Measurements from ENCODE around the gene RDX. TPM values are rescaled to one million over a fixed set of nuclear protein-coding genes. Genes with fewer than 3 reads are reported as not detected.

Gene RDX
- total and polyA plus RNA-seq, 2 donors (not counting 1 experiment from before 2014, with no cell fraction given) = 52.7 to 93.1 TPM

DNA sequence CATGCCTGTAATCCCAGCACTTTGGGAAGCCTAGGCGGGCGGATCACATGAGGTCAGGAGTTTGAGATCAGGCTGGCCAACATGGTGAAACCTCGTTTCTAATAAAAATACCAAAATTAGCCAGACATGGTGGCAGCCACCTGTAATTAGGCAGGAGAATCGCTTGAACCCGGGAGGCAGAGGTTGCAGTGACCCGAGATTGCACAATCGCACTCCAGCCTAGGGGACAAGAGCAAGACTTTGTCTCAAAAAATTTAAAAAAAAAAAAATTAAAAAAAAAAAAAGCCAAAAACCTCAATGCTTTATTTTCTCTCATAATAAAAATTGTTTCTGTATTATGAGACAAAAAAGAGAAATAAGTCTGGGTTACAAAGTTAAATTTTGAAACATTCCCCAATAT, 54.2 kb downstream of the RDX start:
- H3K27ac ChIP-seq (ENCODE audit: insufficient read depth, low read length) = no peak overlapping the region
- H3K27me3 ChIP-seq (ENCODE audit: control insufficient read depth, insufficient read depth, low read length) = no peaks in the 10 kb centered on the region
- TF ChIP-seq CTCF (conservative IDR thresholded peaks at IDR 0.05 in 1 of 2, IDR thresholded peaks at IDR 0.05 in 1 of 2; ENCODE audit: low read depth in 1 of 2, low read length in 2 of 2) = no peak
- H3K9ac ChIP-seq (ENCODE audit: insufficient read depth, low read length) = no peak overlapping the region
- no peaks in the 10 kb centered on the region for H3K79me2 ChIP-seq (ENCODE audit: control insufficient read depth, insufficient read depth, low read length)
- H2AFZ ChIP-seq (ENCODE audit: low read length) = no peak overlapping the region
- H3K36me3 ChIP-seq (ENCODE audit: control insufficient read depth, insufficient read depth, low read length) = peaks cover 2% of the 10 kb centered on the region
- H4K20me1 ChIP-seq (ENCODE audit: control insufficient read depth, extremely low read depth, insufficient read depth, low read length) = no peaks in the 10 kb centered on the region
- H3K4me2 ChIP-seq (ENCODE audit: extremely low read depth, insufficient read depth, low read length) = no peak overlapping the region
- H3K4me1 ChIP-seq (ENCODE audit: control insufficient read depth, extremely low read depth, insufficient read depth, low read length) = no peaks in the 10 kb centered on the region
- DNase-seq (ENCODE audit: low read depth in 2 of 2) = no peak
- no peaks in the 10 kb centered on the region for H3K9me3 ChIP-seq (ENCODE audit: control insufficient read depth, insufficient read depth, low read depth, low read length)
- H3K4me3 ChIP-seq (replicated peaks in 1 of 4; ENCODE audit: control extremely low read depth in 1 of 4, insufficient read depth in 1 of 4, low read depth in 3 of 4, low read length in 4 of 4) = no peak overlapping the region

DNA sequence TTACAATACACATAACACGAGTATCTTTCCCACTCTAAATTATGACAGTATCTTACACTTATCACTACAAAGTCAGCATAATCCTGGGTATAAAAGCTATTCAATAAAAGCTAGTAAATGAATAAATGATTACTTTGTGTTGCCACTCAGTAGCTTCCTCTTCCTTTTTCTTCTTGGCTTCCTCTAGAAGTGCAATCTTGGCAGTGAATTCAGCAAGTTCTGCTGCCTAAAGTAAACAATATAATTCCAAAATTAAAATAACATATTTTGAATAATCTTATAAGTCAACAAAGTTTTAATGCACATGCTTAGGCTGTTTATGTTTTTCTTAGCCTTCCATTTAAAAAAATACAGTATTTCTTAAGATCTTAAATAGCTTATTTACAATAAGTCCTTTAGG, 60.4 kb downstream of the RDX start:
- H3K4me3 ChIP-seq (replicated peaks in 1 of 4; ENCODE audit: control extremely low read depth in 1 of 4, insufficient read depth in 1 of 4, low read depth in 3 of 4, low read length in 4 of 4) = no peak overlapping the region
- H3K4me2 ChIP-seq (ENCODE audit: extremely low read depth, insufficient read depth, low read length) = no peak overlapping the region
- H4K20me1 ChIP-seq (ENCODE audit: control insufficient read depth, extremely low read depth, insufficient read depth, low read length) = no peaks in the 10 kb centered on the region
- TF ChIP-seq EZH2 (IDR thresholded peaks at IDR 0.05; ENCODE audit: low read length, missing control alignments) (no peak), CTCF (conservative IDR thresholded peaks at IDR 0.05 in 1 of 2, IDR thresholded peaks at IDR 0.05 in 1 of 2; ENCODE audit: low read depth in 1 of 2, low read length in 2 of 2) (no peak)
- H3K4me1 ChIP-seq (ENCODE audit: control insufficient read depth, extremely low read depth, insufficient read depth, low read length) = no peaks in the 10 kb centered on the region
- H3K79me2 ChIP-seq (ENCODE audit: control insufficient read depth, insufficient read depth, low read length) = no peaks in the 10 kb centered on the region
- peaks cover 7% of the 10 kb centered on the region for H3K36me3 ChIP-seq (ENCODE audit: control insufficient read depth, insufficient read depth, low read length)
- no peak overlapping the region for H3K9ac ChIP-seq (ENCODE audit: insufficient read depth, low read length)
- H3K27ac ChIP-seq (ENCODE audit: insufficient read depth, low read length) = no peak overlapping the region
- H3K27me3 ChIP-seq (ENCODE audit: control insufficient read depth, insufficient read depth, low read length) = no peaks in the 10 kb centered on the region
- DNase-seq (ENCODE audit: low read depth in 2 of 2) = no peak
- H2AFZ ChIP-seq (ENCODE audit: low read length) = no peak overlapping the region
- no peaks in the 10 kb centered on the region for H3K9me3 ChIP-seq (ENCODE audit: control insufficient read depth, insufficient read depth, low read depth, low read length)

DNA sequence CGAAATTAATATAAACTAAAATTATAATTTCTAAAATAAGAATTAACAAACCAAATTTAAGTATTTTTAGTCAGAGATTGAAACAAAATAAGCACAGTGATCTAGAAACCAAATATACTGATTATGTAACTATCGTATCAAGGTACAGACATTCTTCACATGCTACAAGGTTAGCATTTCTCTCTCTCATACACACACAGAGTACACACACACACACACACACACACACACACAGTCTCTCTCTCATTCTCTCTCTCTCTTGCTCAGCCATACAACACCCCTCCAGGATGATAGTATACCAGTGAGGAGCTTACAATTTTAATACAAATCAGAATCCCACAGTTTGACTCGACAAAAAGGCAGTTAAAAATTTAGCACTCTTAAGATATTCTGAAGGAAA, 66.0 kb downstream of the RDX start:
- H3K36me3 ChIP-seq (ENCODE audit: control insufficient read depth, insufficient read depth, low read length) = peaks cover 6% of the 10 kb centered on the region
- TF ChIP-seq EZH2 (IDR thresholded peaks at IDR 0.05; ENCODE audit: low read length, missing control alignments) (no peak), CTCF (conservative IDR thresholded peaks at IDR 0.05 in 1 of 2, IDR thresholded peaks at IDR 0.05 in 1 of 2; ENCODE audit: low read depth in 1 of 2, low read length in 2 of 2) (no peak)
- no peak for DNase-seq (ENCODE audit: low read depth in 2 of 2)
- no peak overlapping the region for H3K9ac ChIP-seq (ENCODE audit: insufficient read depth, low read length)
- H3K4me2 ChIP-seq (ENCODE audit: extremely low read depth, insufficient read depth, low read length) = no peak overlapping the region
- no peak overlapping the region for H3K27ac ChIP-seq (ENCODE audit: insufficient read depth, low read length)
- H3K27me3 ChIP-seq (ENCODE audit: control insufficient read depth, insufficient read depth, low read length) = no peaks in the 10 kb centered on the region
- H2AFZ ChIP-seq (ENCODE audit: low read length) = no peak overlapping the region
- no peaks in the 10 kb centered on the region for H3K79me2 ChIP-seq (ENCODE audit: control insufficient read depth, insufficient read depth, low read length)
- no peaks in the 10 kb centered on the region for H3K9me3 ChIP-seq (ENCODE audit: control insufficient read depth, insufficient read depth, low read depth, low read length)
- H3K4me3 ChIP-seq (replicated peaks in 1 of 4; ENCODE audit: control extremely low read depth in 1 of 4, insufficient read depth in 1 of 4, low read depth in 3 of 4, low read length in 4 of 4) = no peak overlapping the region
- H4K20me1 ChIP-seq (ENCODE audit: control insufficient read depth, extremely low read depth, insufficient read depth, low read length) = no peaks in the 10 kb centered on the region
- no peaks in the 10 kb centered on the region for H3K4me1 ChIP-seq (ENCODE audit: control insufficient read depth, extremely low read depth, insufficient read depth, low read length)

Measured in fibroblast of lung (primary cell).